ENCODE data around the gene OGFR.

The OGFR gene

GRCh38 chr20:62827311-62828038, 22.8 kb downstream of the OGFR start:
- DNase-seq: no peak

- DNase-seq: no peak
Observed at GRCh38 chr20:62828051-62828450, 23.4 kb downstream of the OGFR start.

GRCh38 chr20:62828511-62829230, 24.0 kb downstream of the OGFR start:
- no peak for DNase-seq

- no peak for DNase-seq
Observed at GRCh38 chr20:62829231-62830230, 24.9 kb downstream of the OGFR start.

- no peak for DNase-seq
Observed at GRCh38 chr20:62830251-62830650, 25.6 kb downstream of the OGFR start.

GRCh38 chr20:62830821-62831220, 26.2 kb downstream of the OGFR start:
- no peak for DNase-seq

- DNase-seq: no peak
Observed at GRCh38 chr20:62831361-62831788, 26.7 kb downstream of the OGFR start.

- DNase-seq: no peak
Observed at GRCh38 chr20:62831854-62832211, 27.2 kb downstream of the OGFR start.

GRCh38 chr20:62832212-62832922, 27.7 kb downstream of the OGFR start:
- DNase-seq: peak; percentile 91

- no peak for DNase-seq
Observed at GRCh38 chr20:62832951-62833391, 28.3 kb downstream of the OGFR start.

GRCh38 chr20:62834967-62835730, 30.5 kb downstream of the OGFR start:
- DNase-seq: no peak

GRCh38 chr20:62835931-62836861, 31.6 kb downstream of the OGFR start:
- no peak for DNase-seq

GRCh38 chr20:62836967-62837490, 32.4 kb downstream of the OGFR start:
- no peak for DNase-seq

- DNase-seq: no peak
Observed at GRCh38 chr20:62837790-62838127, 33.1 kb downstream of the OGFR start.

GRCh38 chr20:62838128-62838891, 33.7 kb downstream of the OGFR start:
- DNase-seq: peak; percentile 45

GRCh38 chr20:62839261-62839660, 34.6 kb downstream of the OGFR start:
- DNase-seq: no peak

GRCh38 chr20:62839816-62840215, 35.2 kb downstream of the OGFR start:
- no peak for DNase-seq

GRCh38 chr20:62840244-62841197, 35.9 kb downstream of the OGFR start:
- no peak for DNase-seq

Measured in hematopoietic multipotent progenitor cell treated with erythropoietin and hydrocortisone succinate and interleukin-3 and kit ligand, for 8 days (in vitro differentiated cells).